Stimulated activated CD4-positive, alpha-beta T cell treated with anti-CD3 and anti-CD28 coated beads, TNF-alpha, amount 100 ng/mL, for 24 hours (primary cell): ENCODE results near the gene KLRC2.
"Not testable (repeated sequence)": the region's sequence is repeated elsewhere in the genome, so short reads cannot be mapped to it uniquely, and the experiment has no call there.

ENCODE experiments used
- DNase-seq, 3 experiments: peaks; one replicate each; pipeline ENCODE4 v3.0.0-alpha.2; 2020; ENCODE audit warnings: low read depth in 3 of 3

The KLRC2 gene

GRCh38 chr12:10435816-10436215, at the start of gene KLRC2:
Gene KLRC2 (minus strand): TSS chr12:10436010. CDS start chr12:10435986, 24 bp downstream.
- DNase-seq, result not testable (repeated sequence)

DNA sequence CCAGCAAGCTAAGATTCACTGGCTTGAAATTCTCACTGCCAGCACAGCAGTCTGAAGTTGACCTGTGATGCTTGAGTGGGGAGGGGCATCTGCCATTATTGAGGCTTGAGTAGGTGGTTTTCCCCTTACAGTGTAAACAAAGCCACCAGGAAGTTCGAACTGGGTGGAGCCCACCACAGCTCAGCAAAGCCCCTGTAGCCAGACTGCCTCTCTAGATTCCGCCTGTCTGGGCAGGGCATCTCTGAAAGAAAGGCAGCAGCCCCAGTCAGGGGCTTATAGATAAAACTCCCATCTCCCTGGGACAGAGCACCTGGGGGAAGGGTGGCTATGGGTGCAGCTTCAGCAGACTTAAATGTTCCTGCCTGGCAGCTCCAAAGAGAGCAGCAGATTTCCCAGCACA, 46.1 kb upstream of the KLRC2 start:
- DNase-seq, result not testable (repeated sequence)

GRCh38 chr12:10472808-10473207, 37.0 kb upstream of the KLRC2 start:
- not testable (repeated sequence) for DNase-seq

GRCh38 chr12:10469701-10470100, 33.9 kb upstream of the KLRC2 start:
- no peak for DNase-seq

- no peak for DNase-seq
Observed at GRCh38 chr12:10466311-10466710, 30.5 kb upstream of the KLRC2 start.

GRCh38 chr12:10457760-10458159, 21.9 kb upstream of the KLRC2 start:
- DNase-seq, result no peak

DNA sequence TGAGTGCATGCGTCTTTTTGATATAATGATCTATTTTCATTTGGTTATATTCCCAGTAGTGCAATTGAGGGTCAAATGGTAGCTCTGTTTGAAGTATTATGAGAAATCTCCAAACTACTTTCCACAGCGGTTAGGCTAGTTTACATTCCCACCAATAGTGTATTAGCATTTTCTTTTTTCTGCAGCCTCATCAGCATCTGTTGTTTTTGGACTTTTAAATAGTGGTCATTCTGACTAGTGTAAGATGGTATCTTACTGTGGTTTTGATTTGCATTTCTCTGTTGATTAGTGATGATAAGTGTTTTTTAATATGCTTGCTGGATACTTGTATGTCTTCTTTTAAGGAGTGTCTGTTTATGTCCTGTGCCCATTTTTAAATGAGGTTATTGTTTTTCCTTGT, 21.0 kb upstream of the KLRC2 start:
- no peak for DNase-seq

DNA sequence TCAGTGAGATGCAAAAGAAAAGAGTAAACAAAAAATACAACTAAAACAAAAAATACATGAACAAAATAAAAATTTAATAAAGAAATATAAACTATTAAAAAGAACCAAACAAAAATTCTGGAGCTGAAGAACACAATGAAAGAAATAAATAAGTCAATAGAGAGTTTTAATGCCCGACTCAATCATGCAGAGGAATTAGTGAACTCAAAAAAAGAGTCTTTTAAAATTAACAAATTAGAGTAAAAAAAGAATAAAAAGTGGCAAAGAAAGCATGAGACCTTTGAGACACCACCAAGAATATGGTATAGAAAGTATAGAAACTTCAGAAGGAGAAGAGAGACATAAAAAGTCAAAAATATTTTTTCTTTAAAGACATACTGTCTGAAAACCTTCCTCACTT, 20.0 kb upstream of the KLRC2 start:
- no peak for DNase-seq

GRCh38 chr12:10454531-10454930, 18.7 kb upstream of the KLRC2 start:
- no peak for DNase-seq

DNA sequence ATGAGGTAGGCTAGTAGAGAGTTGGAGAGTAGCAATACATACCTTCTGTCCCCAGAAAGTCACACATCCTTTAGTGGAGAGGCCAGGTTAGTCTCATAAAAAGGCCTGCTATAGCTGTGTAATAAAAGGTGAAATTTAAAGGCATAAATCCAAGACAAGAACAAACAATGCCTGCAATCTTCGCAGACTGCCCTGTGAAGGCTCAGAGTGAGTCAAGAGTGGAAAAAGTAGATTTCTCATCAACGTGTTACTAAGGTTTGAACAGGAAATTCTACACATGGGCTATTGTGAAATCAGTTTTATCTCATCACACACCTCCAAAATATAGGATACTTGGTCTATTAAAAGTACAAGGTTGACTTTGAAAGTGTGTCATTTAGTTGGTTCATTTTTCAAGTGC, 17.3 kb upstream of the KLRC2 start, which contains the start of gene KLRC1:
KLRC1 (minus strand) TSS at position 222 of the 400 bp plus-strand sequence. CDS start 2,221 bp downstream, outside the sequence.
- no peak for DNase-seq

- no peak for DNase-seq
Observed at GRCh38 chr12:10448236-10448635, 12.4 kb upstream of the KLRC2 start.

- not testable (repeated sequence) for DNase-seq
Observed at GRCh38 chr12:10446052-10446451, 10.2 kb upstream of the KLRC2 start.

DNA sequence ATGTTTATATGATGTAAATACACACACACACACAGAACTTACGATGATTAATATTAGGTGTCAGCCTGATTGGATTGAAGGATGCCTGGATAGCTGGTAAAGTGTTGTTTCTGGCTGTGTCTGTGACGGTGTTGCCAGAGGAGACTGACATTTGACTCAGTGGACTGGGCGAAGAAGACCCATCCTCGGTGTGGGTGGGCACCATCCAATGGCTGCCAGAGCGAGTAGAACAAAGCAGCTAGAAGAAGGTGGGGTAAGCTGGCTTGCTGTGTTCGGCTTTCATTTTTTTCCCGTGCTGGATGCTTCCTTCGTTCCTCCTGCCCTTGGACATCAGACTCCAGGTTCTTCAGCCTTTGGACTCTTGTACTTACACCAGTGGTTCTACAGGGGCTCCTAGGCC, 5.3 kb upstream of the KLRC2 start:
- DNase-seq, result not testable (repeated sequence)

DNA sequence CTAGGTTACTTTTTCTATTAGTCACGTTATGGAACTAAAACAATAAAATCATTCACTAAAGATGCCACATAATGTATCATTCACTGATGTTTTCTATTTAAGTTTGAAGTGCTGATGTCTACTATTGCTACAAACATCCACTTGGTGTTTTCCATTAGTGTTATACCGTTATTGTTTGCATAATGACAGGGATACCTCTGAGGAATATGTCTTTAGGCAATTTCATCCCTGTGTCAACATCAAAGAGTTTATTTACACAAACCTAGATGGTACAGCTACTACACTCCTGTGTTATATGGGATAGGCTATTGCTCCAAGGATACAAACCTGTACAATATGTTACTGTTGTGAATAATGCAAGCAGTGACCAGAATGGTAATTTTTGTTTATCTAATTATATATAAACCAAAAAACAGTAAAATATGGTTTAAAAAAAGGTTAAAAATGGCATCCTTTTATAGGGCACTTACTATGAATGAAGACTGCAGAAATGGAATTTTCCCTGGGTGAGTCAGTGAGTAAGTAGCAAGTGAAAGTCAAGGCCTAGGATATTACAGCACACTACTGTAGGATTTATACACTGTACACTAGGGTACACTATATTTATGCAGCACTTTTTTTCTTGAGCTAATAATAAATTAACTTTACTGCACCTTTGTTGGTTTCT, 3.9 kb upstream of the KLRC2 start:
- not testable (repeated sequence) for DNase-seq

DNA sequence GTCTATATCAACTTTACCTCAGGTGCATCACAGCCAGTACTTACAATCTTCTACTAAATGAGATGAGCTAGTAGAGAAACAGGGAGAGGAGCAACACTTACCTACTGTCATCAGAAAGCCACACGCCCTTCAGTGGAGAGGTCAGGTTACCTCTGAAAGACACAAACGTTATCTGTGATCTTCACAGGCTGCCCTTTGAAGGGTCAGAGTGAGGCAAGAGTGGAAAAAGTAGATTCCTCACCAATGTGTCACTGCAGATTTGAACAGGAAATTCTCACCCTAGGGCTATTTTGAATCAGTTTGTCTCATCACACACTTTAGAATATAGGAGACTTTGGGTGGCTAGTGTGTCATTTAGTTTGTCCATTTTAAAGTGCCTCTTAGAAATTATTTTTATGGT, 1.8 kb upstream of the KLRC2 start:
- DNase-seq, result not testable (repeated sequence)

- not testable (repeated sequence) for DNase-seq
Observed at GRCh38 chr12:10430623-10431022, 5.2 kb downstream of the KLRC2 start.

- DNase-seq, result not testable (repeated sequence)
Observed at GRCh38 chr12:10425938-10426337, 9.9 kb downstream of the KLRC2 start.

DNA sequence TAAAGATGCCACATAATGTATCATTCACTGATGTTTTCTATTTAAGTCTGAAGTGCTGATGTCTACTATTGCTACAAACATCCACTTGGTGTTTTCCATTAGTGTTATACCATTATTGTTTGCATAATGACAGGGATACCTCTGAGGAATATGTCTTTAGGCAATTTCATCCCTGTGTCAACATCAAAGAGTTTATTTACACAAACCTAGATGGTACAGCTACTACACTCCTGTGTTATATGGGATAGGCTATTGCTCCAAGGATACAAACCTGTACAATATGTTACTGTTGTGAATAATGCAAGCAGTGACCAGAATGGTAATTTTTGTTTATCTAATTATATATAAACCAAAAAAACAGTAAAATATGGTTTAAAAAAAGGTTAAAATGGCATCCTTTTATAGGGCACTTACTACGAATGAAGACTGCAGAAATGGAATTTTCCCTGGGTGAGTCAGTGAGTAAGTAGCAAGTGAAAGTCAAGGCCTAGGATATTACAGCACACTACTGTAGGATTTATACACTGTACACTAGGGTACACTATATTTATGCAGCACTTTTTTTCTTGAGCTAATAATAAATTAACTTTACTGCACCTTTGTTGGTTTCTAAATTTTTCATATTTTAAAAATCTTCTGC, 11.4 kb downstream of the KLRC2 start:
- DNase-seq, result not testable (repeated sequence)

DNA sequence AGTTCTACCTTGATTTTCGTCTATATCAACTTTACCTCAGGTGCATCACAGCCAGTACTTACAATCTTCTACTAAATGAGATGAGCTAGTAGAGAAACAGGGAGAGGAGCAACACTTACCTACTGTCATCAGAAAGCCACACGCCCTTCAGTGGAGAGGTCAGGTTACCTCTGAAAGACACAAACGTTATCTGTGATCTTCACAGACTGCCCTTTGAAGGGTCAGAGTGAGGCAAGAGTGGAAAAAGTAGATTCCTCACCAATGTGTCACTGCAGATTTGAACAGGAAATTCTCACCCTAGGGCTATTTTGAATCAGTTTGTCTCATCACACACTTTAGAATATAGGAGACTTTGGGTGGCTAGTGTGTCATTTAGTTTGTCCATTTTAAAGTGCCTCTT, 13.7 kb downstream of the KLRC2 start:
- DNase-seq, result not testable (repeated sequence)

DNA sequence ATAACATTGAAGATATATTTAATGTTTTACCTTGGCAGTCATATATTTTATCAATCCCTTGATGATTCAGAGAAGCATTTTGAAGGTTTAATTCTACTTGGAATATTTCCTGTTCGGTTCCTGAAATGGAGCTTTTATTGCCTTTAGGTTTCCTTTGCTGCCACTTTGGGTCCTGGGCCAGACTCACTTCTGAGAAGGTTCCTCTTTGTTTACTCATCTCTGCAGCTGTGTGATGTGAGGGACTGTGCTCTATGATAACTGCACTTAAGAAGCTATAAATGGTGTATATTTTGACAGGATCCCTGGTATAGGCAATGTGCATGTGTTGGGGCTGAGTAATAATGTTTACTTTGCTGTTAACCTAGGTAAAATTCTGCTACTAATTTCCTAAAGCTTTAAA, 15.5 kb downstream of the KLRC2 start, which contains the start of gene KLRC3:
KLRC3 (minus strand) TSS at position 262 of the 400 bp plus-strand sequence; CDS start at position 217, 45 bp downstream.
- not testable (repeated sequence) for DNase-seq

DNA sequence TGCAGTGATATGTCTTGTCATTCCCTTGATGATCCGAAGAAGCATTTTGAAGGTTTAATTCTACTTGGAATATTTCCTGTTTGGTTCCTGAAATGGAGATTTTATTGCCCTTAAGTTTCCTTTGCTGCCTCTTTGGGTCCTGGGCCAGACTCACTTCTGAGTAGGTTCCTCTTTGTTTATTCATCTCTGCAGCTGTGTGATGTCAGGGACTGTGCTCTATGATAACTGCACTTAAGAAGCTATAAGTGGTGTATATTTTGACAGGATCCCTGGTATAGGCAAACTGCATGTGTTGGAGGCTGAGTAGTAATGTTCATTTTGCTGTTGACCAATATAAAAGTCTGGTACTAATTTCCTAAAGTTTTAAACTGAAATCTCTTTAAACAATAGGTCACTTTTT, 26.4 kb downstream of the KLRC2 start, which contains the start of gene KLRC4:
KLRC4 (minus strand) TSS at position 366 of the 400 bp plus-strand sequence; CDS start at position 184, 182 bp downstream.
- no peak for DNase-seq

DNA sequence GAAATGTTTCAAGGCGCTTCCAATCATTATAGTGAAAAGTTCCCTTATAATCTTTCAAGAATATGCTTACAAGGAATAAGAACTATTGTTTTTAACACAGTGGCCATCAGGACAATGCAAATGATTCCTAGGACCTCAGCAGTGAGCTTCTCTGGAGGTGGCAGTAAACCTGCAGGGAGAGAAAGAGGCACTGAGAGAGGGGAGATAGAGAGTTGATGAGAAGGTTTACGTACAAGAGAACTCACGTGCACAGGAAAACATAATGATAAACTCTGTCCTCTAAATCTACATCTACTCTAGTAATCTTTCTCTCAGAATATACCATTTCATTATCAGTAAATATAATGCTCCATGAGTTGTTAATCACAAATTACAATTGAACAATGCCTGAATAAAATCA, 27.0 kb downstream of the KLRC2 start:
- no peak for DNase-seq

DNA sequence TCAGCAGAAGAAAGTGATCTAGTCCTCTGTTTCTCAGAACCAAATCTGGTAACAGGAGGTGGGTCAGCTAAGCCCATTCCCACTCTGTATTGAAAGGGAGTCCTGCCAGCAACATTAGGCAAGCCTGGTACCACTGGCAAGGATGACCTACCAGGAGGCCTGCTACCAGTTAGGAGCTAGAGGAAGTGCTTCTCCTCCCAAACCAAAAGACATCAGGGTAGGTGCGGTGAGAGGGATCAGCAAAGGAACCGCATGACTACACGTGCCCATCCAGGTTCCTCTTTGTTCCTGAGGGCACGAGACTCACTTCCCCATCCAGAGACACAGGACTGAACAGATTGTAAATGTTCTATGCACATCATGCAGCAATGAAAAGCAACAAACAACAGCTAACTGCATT, 29.1 kb downstream of the KLRC2 start:
- no peak for DNase-seq
